DND-41 (cell line): ENCODE measurements around the gene ZGPAT.

Experiments
- ATAC-seq: fragments of 200-7000 bp; cut with Tn5 transposase; 3 replicates; pipeline ENCODE4 v1.9.1; 2021; ENCODE audit warnings: low read depth; ENCODE audit not compliant: insufficient read depth
- DNase-seq: peaks from one replicate; pipeline ENCODE4 v3.0.0-alpha.2; 2020
- H2AFZ ChIP-seq: 2 replicates; pipeline ENCODE4 v1.6.0; 2012; ENCODE audit warnings: low read depth, low read length
- H3K27ac ChIP-seq: 2 replicates; pipeline ENCODE4 v1.5.1; 2012; ENCODE audit warnings: low read length, inconsistent platforms
- H3K27me3 ChIP-seq: fragments of 200-600 bp; sonication (generic); 2 replicates; pipeline ENCODE4 v1.6.0; 2012; ENCODE audit warnings: low read length, mild to moderate bottlenecking, inconsistent platforms; ENCODE audit not compliant: insufficient read depth, poor library complexity
- H3K36me3 ChIP-seq: 2 replicates; pipeline ENCODE4 v1.5.1; 2012; ENCODE audit warnings: low read length, inconsistent platforms; ENCODE audit not compliant: insufficient read depth
- H3K4me1 ChIP-seq: 2 replicates; pipeline ENCODE4 v1.5.1; 2012; ENCODE audit warnings: mild to moderate bottlenecking, low read length; ENCODE audit not compliant: insufficient read depth
- H3K4me2 ChIP-seq: 2 replicates; pipeline ENCODE4 v1.6.0; 2012; ENCODE audit warnings: mild to moderate bottlenecking, moderate library complexity, low read length, inconsistent platforms; ENCODE audit not compliant: insufficient read depth
- H3K4me3 ChIP-seq, 2 experiments: fragments of 200-600 bp in 1 of 2; shearing (Covaris generic) in 1 of 2; 2 replicates each; pipeline ENCODE4 v1.5.1; 2012 to 2016; ENCODE audit warnings: inconsistent platforms in 2 of 2, low read length in 2 of 2, mild to moderate bottlenecking in 2 of 2, low read depth in 1 of 2, moderate library complexity in 1 of 2
- H3K79me2 ChIP-seq: 2 replicates; pipeline ENCODE4 v1.6.0; 2012; ENCODE audit warnings: low read length, inconsistent platforms; ENCODE audit not compliant: insufficient read depth
- H3K9ac ChIP-seq: 2 replicates; pipeline ENCODE4 v1.6.0; 2012; ENCODE audit warnings: low read depth, mild to moderate bottlenecking, inconsistent platforms, low read length, moderate library complexity
- H3K9me3 ChIP-seq: 2 replicates; pipeline ENCODE4 v1.5.1; 2012; ENCODE audit warnings: low read length, moderate library complexity, mild to moderate bottlenecking, inconsistent platforms; ENCODE audit not compliant: insufficient read depth, severe bottlenecking
- H4K20me1 ChIP-seq: 2 replicates; pipeline ENCODE4 v1.6.0; 2012; ENCODE audit warnings: low read length; ENCODE audit not compliant: insufficient read depth
- CTCF ChIP-seq: IDR thresholded peaks from 2 replicates; pipeline ENCODE4 v1.5.1; 2012; ENCODE audit warnings: borderline replicate concordance, low read length, moderate library complexity, mild to moderate bottlenecking; ENCODE audit not compliant: poor library complexity, severe bottlenecking; ENCODE audit errors: extremely low read depth
- EZH2 ChIP-seq: IDR thresholded peaks from 3 replicates; pipeline ENCODE4 v1.6.1; 2012; ENCODE audit warnings: borderline replicate concordance, low read depth, mild to moderate bottlenecking, moderate library complexity, low read length, inconsistent platforms; ENCODE audit not compliant: severe bottlenecking

ZGPAT gene

DNA sequence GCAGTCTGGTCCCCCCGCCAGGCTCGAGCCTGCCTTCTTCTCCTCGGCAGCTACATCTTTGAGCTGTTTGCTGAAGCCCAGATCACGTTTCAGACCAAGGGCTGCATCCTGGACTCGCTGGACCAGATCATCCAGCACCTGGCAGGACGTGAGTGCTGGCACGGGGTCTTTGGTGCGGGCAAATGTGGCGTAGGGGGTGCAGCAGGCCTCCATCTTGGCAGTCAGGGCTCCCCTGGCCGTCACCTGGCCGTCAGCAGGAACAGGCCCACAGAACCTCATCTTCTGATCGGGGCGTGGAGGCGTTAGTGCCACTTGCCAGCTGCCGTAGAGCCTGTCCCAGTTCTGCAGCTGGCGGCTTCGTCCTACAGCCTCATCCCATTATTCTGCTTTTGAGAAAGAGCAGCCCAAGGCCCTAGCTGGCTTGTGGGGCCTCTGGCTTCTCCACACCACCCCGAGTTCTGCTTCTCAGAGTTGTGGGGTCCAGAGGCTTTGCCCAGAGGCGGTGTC is 28.0 kb upstream of the ZGPAT start:
- Histone ChIP-seq H3K27ac (no peak overlapping the region), H3K9ac (no peak overlapping the region), H3K36me3 (peaks cover 70% of the 10 kb centered on the region), H3K4me1 (no peaks in the 10 kb centered on the region), H2AFZ (no peak overlapping the region), H3K4me2 (no peak overlapping the region), H3K79me2 (no peaks in the 10 kb centered on the region), H3K27me3 (no peaks in the 10 kb centered on the region), H4K20me1 (peaks cover 21% of the 10 kb centered on the region), H3K4me3 (no peak overlapping the region), H3K9me3 (no peaks in the 10 kb centered on the region)
- no peak for TF ChIP-seq CTCF
- no peak for TF ChIP-seq EZH2
- DNase-seq (no peak), ATAC-seq (no peak)

- H3K27ac ChIP-seq: no peak overlapping the region
- H3K4me3 ChIP-seq: no peak overlapping the region
- no peak for TF ChIP-seq EZH2
- no peak for TF ChIP-seq CTCF
- DNase-seq (no peak), ATAC-seq (no peak)
- no peaks in the 10 kb centered on the region for H3K4me1 ChIP-seq
- no peaks in the 10 kb centered on the region for H3K27me3 ChIP-seq
- no peak overlapping the region for H3K4me2 ChIP-seq
- H3K79me2 ChIP-seq: no peaks in the 10 kb centered on the region
- peaks cover 66% of the 10 kb centered on the region for H3K36me3 ChIP-seq
- H4K20me1 ChIP-seq: peaks cover 21% of the 10 kb centered on the region
- H3K9ac ChIP-seq: no peak overlapping the region
- H2AFZ ChIP-seq: no peak overlapping the region
- H3K9me3 ChIP-seq: no peaks in the 10 kb centered on the region
Measured at GRCh38 chr20:63680427-63680826, 27.4 kb upstream of the ZGPAT start.

DNA sequence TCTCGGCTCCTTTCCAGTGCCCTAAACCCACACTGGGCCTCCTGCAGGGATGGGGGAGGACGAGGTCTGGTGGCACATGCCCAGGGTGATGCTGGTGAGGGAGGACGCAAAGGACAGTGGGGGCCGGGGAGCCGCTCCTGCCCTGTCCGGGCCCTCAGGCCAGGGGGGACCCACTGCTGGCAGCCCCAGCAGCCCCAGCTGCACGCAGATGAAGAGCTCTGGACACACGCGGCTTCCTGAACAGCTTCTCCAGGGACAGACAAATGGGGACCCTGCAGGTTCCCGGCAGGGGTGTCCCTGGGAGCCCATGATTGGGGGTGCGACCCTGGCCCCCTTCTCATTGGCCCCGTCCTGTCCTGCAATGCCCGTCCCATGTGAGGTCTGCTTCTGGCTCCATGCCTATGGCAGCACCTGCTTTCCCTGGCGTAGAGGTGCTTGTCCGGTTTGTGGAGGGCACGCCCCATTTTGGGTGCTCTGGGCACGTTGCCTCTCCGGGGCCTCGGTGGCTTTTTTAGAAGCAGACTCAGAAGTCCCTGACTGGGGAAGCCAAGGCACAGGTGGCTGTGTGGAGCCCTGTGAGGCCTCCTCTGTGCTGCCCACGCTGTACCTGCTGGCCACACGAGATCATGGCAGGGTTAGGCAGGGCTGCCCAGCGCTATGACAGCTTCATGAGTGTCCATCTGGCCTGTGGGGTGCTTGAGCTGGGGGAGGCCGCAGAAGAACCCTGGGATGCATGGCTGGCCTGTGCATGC is 26.8 kb upstream of the ZGPAT start:
- H2AFZ ChIP-seq: no peak overlapping the region
- no peak for DNase-seq
- peaks cover 21% of the 10 kb centered on the region for H4K20me1 ChIP-seq
- peaks cover 63% of the 10 kb centered on the region for H3K36me3 ChIP-seq
- H3K4me2 ChIP-seq: no peak overlapping the region
- H3K79me2 ChIP-seq: no peaks in the 10 kb centered on the region
- TF ChIP-seq EZH2: no peak
- TF ChIP-seq CTCF: no peak
- no peak overlapping the region for H3K27ac ChIP-seq
- H3K9ac ChIP-seq: no peak overlapping the region
- H3K9me3 ChIP-seq: no peaks in the 10 kb centered on the region
- no peak for ATAC-seq
- no peaks in the 10 kb centered on the region for H3K4me1 ChIP-seq
- no peaks in the 10 kb centered on the region for H3K27me3 ChIP-seq
- no peak overlapping the region for H3K4me3 ChIP-seq
